Left renal pelvis (tissue), 4 donors: ENCODE results near the gene ARL6IP4. TPM values are rescaled to one million over a fixed set of nuclear protein-coding genes. Genes with fewer than 3 reads are reported as not detected.

ENCODE experiments used
- DNase-seq, 4 donors: peaks; one replicate each; pipeline ENCODE4 v3.0.0-alpha.2; 2013; ENCODE audit warnings: low read depth in 4 of 4, low spot score in 3 of 4
- polyA plus RNA-seq, 4 donors: library from polyadenylated mRNA; unstranded; fragments of 120-200 nt; gene quantifications; one replicate each; pipeline ENCODE4 v1.2.1, GENCODE V29; 2013; ENCODE audit not compliant: insufficient read length in 4 of 4

Gene ARL6IP4
- polyA plus RNA-seq, 4 donors, result 125 to 204 (median 146) TPM

- DNase-seq, result no peak
Observed at GRCh38 chr12:122958198-122958888, 22.1 kb upstream of the ARL6IP4 start.

GRCh38 chr12:122959566-122960192 is 20.8 kb upstream of the ARL6IP4 start:
- no peak for DNase-seq

- DNase-seq, result no peak
Observed at GRCh38 chr12:122960193-122960569, 20.3 kb upstream of the ARL6IP4 start.

GRCh38 chr12:122961531-122962329 is 18.8 kb upstream of the ARL6IP4 start:
- DNase-seq, result no peak

- no peak for DNase-seq
Observed at GRCh38 chr12:122963941-122964265, 16.6 kb upstream of the ARL6IP4 start.

GRCh38 chr12:122964439-122965257 is 15.8 kb upstream of the ARL6IP4 start:
- no peak for DNase-seq

GRCh38 chr12:122965321-122965751 is 15.1 kb upstream of the ARL6IP4 start:
- DNase-seq, result no peak

GRCh38 chr12:122965851-122966742 is 14.4 kb upstream of the ARL6IP4 start, which contains the start of gene ABCB9:
ABCB9 (minus strand) TSS chr12:122966463; CDS start chr12:122960235, 6,228 bp downstream.
- DNase-seq, result peak; percentile 72 to 82 (median 78)

- DNase-seq, result no peak
Observed at GRCh38 chr12:122966743-122967550, 13.5 kb upstream of the ARL6IP4 start.

- DNase-seq, result no peak
Observed at GRCh38 chr12:122968104-122968503, 12.4 kb upstream of the ARL6IP4 start.

- DNase-seq, result no peak
Observed at GRCh38 chr12:122969676-122970075, 10.8 kb upstream of the ARL6IP4 start.

GRCh38 chr12:122974274-122974891 is 6.1 kb upstream of the ARL6IP4 start:
- peak; percentile 95 to 99 (median 98) for DNase-seq

GRCh38 chr12:122974892-122975789 is 5.3 kb upstream of the ARL6IP4 start, which contains the start of gene OGFOD2:
OGFOD2 (plus strand) TSS chr12:122975244; CDS start chr12:122975252, 8 bp downstream.
- peak; percentile 78 to 82 (median 81) for DNase-seq

- no peak for DNase-seq
Observed at GRCh38 chr12:122975790-122976647, 4.5 kb upstream of the ARL6IP4 start.

- DNase-seq, result no peak
Observed at GRCh38 chr12:122976648-122976975, 3.9 kb upstream of the ARL6IP4 start.

GRCh38 chr12:122977153-122977552 is 3.3 kb upstream of the ARL6IP4 start:
- DNase-seq, result no peak
